ENCODE results near the gene MPPED2. TPM values are rescaled to one million over a fixed set of nuclear protein-coding genes. Genes with fewer than 3 reads are reported as not detected.
A peak's percentile ranks its signal among the peaks of the same experiment; 100 is the strongest.

The MPPED2 gene
- total RNA-seq, 1 donor, result not detected

DNA sequence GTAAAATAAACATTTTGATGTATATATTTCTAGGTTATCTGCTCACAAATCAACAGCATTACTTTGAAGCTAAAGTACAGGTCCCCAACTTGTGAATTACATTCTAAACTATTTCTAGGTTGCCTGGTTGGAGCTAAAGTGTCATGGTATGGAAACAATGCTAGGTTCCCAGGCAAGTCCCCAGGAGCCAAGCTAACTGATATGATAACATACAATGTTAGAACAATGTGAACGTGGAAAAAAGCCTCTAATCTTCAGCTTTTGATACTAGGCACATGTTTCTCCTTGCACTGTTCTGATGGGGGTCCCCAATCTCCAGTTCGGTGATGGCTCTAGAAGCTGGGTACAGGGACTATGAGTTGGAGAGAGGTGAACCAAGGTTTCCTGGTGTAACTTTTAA is 153.4 kb downstream of the MPPED2 start:
- no peak for DNase-seq (ENCODE audit: low read depth)
- TF ChIP-seq, protein P1, sequence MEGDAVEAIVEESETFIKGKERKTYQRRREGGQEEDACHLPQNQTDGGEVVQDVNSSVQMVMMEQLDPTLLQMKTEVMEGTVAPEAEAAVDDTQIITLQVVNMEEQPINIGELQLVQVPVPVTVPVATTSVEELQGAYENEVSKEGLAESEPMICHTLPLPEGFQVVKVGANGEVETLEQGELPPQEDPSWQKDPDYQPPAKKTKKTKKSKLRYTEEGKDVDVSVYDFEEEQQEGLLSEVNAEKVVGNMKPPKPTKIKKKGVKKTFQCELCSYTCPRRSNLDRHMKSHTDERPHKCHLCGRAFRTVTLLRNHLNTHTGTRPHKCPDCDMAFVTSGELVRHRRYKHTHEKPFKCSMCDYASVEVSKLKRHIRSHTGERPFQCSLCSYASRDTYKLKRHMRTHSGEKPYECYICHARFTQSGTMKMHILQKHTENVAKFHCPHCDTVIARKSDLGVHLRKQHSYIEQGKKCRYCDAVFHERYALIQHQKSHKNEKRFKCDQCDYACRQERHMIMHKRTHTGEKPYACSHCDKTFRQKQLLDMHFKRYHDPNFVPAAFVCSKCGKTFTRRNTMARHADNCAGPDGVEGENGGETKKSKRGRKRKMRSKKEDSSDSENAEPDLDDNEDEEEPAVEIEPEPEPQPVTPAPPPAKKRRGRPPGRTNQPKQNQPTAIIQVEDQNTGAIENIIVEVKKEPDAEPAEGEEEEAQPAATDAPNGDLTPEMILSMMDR (IDR thresholded peaks at IDR 0.05; ENCODE audit: insufficient read depth, low read depth, low read length), result no peak
- no peak overlapping the region for H3K4me3 ChIP-seq (ENCODE audit: low read depth, low read length)

DNA sequence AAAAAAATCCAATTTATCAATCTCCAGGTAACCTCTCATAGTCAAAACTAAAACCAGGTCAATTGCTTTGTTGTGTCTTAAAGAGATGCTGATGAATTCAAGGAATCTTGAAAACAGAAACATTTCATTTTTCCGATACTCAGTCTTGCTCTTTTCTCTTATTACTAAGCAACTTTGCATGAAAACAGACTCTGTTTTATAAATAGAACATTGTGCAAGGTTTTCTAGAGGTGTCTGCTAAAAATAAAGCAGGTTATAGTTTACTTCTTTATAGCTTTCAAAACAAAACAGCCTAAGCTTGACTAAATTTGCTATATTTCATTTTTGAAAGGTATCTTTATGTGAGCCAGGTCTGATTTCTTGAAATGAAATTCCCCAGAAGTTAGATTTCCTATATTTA is 154.0 kb downstream of the MPPED2 start:
- DNase-seq (ENCODE audit: low read depth), result peak; percentile 3
- TF ChIP-seq, protein P1 (IDR thresholded peaks at IDR 0.05; ENCODE audit: insufficient read depth, low read depth, low read length), result no peak
- no peak overlapping the region for H3K4me3 ChIP-seq (ENCODE audit: low read depth, low read length)

DNA sequence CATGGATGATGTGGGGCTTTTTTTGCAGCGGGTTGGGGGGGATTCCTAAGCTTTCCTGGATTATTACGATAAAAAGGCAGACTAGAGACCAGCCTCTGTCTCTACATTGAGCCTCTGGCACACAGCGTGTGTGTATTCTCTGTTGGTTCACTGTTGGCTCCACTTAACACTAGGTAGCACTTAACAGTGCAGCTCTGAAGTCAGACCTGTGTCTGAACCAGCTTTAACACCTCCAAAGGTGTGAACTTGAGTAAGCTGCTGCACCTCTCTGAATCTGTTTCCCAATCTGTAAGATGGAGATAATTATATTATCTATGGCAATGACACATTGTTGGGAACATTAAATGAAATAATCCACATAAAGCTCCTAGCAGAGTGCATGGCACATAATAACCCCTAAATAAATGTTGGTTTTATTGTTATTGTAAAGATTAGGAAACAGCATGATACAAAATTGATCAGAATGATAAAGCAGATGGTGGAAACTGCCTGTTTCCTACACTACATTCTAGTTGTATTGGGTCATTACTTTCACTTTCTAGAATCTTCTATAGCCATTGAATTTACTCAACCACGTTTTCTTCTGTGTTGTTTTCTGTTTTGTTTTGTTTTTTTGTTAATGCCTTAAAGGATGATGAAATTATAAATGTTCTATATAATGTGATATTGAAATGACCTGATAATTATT is 154.9 kb downstream of the MPPED2 start:
- no peak overlapping the region for H3K4me3 ChIP-seq (ENCODE audit: low read depth, low read length)
- TF ChIP-seq, protein P1 (IDR thresholded peaks at IDR 0.05; ENCODE audit: insufficient read depth, low read depth, low read length), result no peak
- no peak for DNase-seq (ENCODE audit: low read depth)

DNA sequence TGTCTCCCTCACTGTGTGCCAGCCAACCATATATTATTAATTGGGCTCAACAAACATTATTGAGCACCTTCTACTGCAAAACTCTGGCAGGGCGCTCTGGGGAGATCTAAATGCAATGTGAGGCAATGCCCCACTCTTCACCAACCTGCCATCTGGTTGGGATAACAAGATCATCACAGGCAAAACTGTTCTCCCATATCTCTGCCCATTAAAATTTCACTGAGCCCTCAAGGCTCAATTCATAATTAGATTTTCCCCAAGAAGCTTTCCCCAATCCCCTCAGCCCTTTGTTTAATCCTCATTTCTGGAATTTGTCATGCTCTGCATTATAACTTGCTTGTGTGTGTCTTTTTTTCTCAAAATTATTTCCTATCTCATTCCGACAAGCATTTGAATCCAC is 156.6 kb downstream of the MPPED2 start:
- DNase-seq (ENCODE audit: low read depth), result no peak
- TF ChIP-seq, protein P1 (IDR thresholded peaks at IDR 0.05; ENCODE audit: insufficient read depth, low read depth, low read length), result no peak
- no peak overlapping the region for H3K4me3 ChIP-seq (ENCODE audit: low read depth, low read length)

DNA sequence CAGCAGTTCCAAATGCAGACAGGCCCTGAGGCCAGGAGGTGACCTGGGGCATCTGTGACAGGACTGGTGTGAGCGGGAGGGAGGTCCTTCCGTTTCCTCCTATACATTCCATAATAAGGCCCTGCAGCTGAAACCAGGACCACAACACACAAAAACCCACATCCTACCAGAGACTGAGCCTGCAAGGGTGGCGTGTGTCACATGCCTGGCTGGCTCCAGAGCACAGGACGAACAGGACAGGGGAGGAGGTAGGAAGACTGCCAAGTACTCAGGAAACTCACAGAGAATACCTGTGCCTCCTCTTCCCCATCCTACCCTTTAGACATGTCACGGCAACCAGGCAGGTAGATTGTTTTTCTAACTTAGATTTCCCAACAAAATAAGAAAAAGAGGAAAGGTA is 159.4 kb downstream of the MPPED2 start:
- H3K4me3 ChIP-seq (ENCODE audit: low read depth, low read length), result no peak overlapping the region
- DNase-seq (ENCODE audit: low read depth), result no peak
- TF ChIP-seq, protein P1 (IDR thresholded peaks at IDR 0.05; ENCODE audit: insufficient read depth, low read depth, low read length), result no peak

DNA sequence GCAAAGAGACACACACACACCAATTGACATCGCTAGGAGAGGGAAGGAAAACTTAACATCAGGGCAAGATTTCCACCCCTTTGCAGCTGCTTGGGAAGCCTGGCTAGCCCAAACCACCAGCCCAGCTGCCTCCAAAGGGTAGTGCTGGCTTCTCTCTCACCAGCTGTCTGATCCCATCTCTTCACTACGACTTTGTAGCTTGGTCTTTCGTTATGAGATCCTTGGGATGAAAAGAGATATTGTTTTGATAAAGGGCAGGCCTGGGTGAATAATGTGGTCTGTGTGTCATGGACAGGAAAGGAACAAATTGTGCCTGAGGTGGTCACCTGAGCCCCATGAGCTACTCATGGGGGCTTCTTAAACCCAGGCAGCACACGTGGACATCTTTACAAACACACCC is 161.3 kb downstream of the MPPED2 start:
- H3K4me3 ChIP-seq (ENCODE audit: low read depth, low read length), result no peak overlapping the region
- DNase-seq (ENCODE audit: low read depth), result no peak
- TF ChIP-seq, protein P1 (IDR thresholded peaks at IDR 0.05; ENCODE audit: insufficient read depth, low read depth, low read length), result no peak

DNA sequence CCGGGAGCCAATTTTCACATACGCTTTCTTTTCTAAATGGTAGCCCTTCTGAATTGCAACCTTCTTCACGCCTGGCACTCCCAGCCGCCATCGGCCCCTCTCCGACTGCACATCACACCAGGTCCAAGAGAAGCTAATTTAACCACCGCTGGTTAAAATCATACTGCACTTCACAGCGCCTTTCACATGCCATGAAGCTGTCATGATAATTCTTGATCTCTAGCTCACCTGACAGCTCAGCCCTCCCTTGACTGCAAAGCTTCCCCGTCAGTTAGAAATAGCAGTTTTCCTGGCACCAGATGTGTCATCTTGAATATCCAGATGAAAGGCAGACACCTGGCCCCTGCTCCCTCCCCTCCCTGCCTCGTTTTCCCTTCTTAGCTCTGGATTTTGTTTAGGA is 161.8 kb downstream of the MPPED2 start:
- TF ChIP-seq, protein P1 (IDR thresholded peaks at IDR 0.05; ENCODE audit: insufficient read depth, low read depth, low read length), result no peak
- DNase-seq (ENCODE audit: low read depth), result no peak
- no peak overlapping the region for H3K4me3 ChIP-seq (ENCODE audit: low read depth, low read length)

Measured in fibroblast of villous mesenchyme (primary cell).